H1 (cell line): ENCODE data around the gene ZNF446. TPM values are rescaled to one million over a fixed set of nuclear protein-coding genes. Genes with fewer than 3 reads are reported as not detected.

ENCODE experiments used
- FOSL1 ChIP-seq: IDR thresholded peaks from 2 replicates; pipeline ENCODE4 v1.6.1; 2011; ENCODE audit warnings: mild to moderate bottlenecking, low read depth, low read length, moderate library complexity; ENCODE audit not compliant: insufficient read depth
- HDAC2 ChIP-seq, 2 experiments: fragments of 300-600 bp in 1 of 2; sonication (generic) in 1 of 2; IDR thresholded peaks; 2 replicates each; pipeline ENCODE4 v1.6.1; 2011 to 2012; ENCODE audit warnings: low read depth in 2 of 2, low read length in 2 of 2, mild to moderate bottlenecking in 2 of 2, moderate library complexity in 2 of 2, borderline replicate concordance in 1 of 2, inconsistent platforms in 1 of 2
- HDAC6 ChIP-seq: IDR thresholded peaks from one replicate; pipeline ENCODE4 v1.7.1; 2012; ENCODE audit warnings: low read depth, mild to moderate bottlenecking, inconsistent platforms, low read length, moderate library complexity
- POLR2AphosphoS5 ChIP-seq: IDR thresholded peaks from 2 replicates; pipeline ENCODE4 v1.6.1; 2011; ENCODE audit warnings: low read depth, low read length
- SP4 ChIP-seq: IDR thresholded peaks from 2 replicates; pipeline ENCODE4 v1.6.1; 2012; ENCODE audit warnings: low read length, inconsistent platforms
- polyA plus RNA-seq, 7 experiments: library from polyadenylated mRNA; depleted of rRNA in 3 of 7; stranded (reverse) in 5 of 7; unstranded in 2 of 7; fragments of >200 nt in 5 of 7; fragments of 200-250 nt in 2 of 7; gene quantifications; 1 replicate in 5 of 7; 2 replicates in 1 of 7; 4 replicates in 1 of 7; pipeline versions ENCODE4 v1.2.1 to v1.2.3, GENCODE V29; 2011 to 2013; ENCODE audit warnings: missing spikeins in 2 of 7, mixed read lengths in 2 of 7
- total RNA-seq: library from RNA; stranded (reverse); fragmentation: NEBNext Ultra II Directional; extraction: Animal tissue kit (Norgen Biotek cat#: 25700); gene quantifications from 2 replicates; pipeline ENCODE4 v1.2.1, GENCODE V29; 2021

ZNF446 gene
- total and polyA plus RNA-seq, 2 of the 8 experiments (the other 6 are each of a cell fraction or from before 2014, with no cell fraction given) = 4.1 to 5.5 TPM

- TF ChIP-seq HDAC6 (no peak), POLR2AphosphoS5 (no peak), HDAC2 (IDR thresholded peaks at IDR 0.05; ENCODE audit: borderline replicate concordance in 1 of 2, low read depth in 2 of 2, low read length in 2 of 2) (no peak), FOSL1 (no peak), SP4 (no peak)
Measured at GRCh38 chr19:58477871-58478270, 1.7 kb downstream of the ZNF446 start (continued).
